CD4-positive, alpha-beta T cell treated with Interleukin-6 at 100 ng/mL for 8 hours (primary cell): ENCODE measurements around the gene PPP4R3A.
"Not testable (repeated sequence)": the region's sequence is repeated elsewhere in the genome, so short reads cannot be mapped to it uniquely, and the experiment has no call there.

ENCODE experiments used
- DNase-seq: peaks from one replicate; pipeline ENCODE4 v3.0.0-alpha.2; 2020; ENCODE audit warnings: mixed read lengths, low spot score

The PPP4R3A gene

DNA sequence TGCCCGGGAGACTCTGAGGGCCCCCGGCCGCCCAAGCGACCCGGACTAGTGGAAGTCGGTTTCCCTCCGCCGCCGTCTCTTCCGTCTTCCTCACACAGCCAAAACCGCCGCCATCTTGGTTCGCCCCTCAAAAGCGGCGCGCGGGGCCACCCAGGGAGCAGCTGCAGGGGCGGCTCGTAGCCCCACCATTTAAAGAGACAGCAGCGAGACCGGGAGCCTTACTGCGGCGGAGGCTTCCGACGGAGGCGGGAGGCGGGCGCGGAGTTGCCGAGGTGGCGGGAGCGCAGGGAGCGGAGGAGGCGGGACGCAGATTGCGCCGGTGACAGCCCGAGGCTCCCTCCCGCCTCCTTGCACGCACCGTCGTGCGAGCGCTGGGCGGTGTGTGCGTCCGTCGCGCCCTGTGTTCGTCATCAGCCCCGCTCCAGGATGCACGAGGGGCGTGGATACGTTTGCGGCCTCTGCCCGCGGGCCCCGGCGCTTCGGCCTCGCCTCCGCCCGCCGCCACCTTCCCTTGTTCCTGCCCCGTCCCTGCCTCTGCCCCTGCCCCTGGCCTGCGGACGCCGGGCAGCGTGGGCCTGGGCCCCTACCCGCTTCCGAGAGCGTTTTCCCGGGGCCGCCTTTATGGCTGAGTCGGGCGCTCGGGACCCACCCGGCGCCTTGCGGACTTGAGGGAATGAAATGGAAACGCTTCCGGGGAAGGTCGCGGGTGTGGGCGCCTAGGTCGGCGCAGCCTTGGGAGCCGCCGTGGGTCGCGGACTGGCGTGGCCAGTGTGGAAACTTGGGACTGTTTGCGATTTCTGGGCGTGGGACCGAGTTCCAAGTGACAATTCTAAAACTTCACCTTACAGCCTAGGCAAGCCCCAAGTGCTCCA, at the start of gene PPP4R3A:
TSS of gene PPP4R3A (minus strand) at position 140 of the 872 bp plus-strand sequence. CDS start 663 bp downstream, outside the sequence.
- DNase-seq, result peak; percentile 91

DNA sequence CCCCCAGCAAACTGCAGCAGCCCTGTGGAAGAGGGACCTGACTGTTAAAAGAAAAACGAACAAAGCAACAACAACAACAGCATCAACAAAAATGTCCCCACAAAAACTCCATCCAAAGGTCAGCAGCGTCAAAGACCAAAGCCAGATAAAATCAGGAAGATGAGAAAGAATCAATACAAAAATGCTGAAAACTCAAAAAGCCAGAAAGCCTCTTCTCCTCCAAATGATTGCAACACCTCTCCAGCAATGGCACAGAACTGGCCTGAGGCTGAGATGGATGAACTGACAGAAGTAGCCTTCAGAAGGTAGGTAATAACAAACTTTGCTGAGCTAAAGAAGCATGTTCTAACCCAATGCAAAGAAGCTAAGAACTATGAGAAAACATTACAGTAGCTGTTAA, 45.4 kb upstream of the PPP4R3A start:
- no peak for DNase-seq

DNA sequence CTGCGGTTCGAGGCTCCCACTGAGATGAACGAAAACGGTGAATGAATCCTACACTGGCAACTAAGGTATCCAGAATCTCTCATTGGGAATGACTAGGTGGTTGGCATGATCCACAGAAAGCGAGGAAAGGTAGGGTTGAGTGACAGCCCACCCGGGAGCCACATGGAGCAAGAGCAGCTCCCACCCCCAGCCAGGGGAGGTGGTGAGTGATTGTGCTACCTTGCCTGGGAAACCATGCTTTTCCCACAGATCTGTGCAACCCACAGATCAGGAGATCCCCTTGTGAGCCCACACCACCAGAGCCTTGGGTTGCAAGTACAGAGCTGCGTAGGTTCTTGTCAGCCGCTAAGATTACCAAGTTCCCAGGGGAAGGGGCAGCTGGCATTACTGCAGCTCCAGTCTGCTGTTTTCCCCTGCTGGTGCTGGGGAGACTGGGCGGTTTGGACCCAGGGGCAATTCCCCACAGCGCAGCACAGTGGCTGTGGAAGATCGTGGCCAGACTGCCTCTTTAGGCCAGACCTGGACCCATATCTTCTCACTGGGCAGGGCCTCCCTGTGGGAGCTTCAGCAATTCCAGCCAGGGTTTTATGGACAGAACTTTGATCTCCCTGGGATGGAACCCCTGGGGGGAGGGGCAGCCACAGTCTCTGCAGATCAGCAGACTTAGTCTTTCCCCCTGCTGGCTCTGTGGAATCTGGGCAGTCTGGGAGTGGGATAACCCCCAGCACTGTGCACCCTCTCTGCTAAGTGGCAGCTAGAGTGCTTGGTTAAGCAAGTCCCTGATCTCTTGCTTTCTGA, 44.6 kb upstream of the PPP4R3A start:
- no peak for DNase-seq

DNA sequence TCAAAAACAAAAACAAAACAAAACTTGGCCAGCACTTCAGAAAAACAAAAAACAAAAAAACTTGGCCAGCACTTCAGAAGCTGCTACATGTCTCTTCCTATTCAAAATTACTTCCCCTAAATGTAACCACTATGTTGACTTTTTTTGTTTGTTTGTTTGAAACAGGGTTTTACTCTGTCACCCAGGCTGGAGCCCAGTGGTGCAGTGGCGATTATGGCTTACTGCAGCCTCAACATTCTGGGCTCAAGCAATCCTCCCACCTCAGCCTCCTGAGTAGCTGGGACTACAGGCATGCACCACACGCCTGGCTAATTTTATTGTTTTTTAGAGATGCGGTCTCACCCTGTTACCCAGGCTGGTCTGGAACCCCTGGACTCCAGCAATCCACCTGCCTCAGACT, 38.0 kb upstream of the PPP4R3A start:
- no peak for DNase-seq

DNA sequence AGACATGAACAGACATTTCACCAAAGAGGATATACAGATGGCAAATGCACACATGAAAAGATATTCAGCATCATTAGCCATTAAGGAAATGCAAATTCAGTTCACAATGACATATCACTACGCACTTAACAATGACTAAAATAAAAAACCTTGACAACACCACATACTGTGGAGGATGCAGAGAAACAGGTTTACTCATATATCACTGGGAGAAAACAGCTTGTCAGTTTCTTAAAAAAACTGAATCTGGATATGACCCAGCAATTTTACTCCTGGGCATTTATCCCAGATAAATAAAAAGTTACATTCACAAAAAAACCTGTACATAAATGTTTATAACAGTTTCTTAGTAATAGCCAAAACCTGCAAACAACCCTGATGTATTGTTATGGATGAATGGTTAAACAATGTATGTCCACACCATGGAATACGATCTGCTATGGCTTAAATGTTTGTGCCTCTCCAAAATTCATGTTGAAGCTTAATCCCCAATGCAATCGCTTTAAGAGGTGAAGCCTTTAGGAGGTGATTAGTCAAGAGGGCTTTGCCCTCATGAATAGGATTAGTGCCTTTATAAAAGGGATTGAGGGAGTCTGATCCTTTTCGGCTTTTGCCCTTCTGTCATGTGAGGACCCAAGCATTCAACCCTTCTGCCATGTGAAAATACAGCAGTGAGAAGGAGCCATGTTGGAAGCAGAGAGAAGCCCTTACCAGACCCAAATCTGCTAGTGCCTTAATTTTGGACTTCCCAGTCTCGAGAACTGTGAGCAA, 36.0 kb upstream of the PPP4R3A start:
- no peak for DNase-seq

DNA sequence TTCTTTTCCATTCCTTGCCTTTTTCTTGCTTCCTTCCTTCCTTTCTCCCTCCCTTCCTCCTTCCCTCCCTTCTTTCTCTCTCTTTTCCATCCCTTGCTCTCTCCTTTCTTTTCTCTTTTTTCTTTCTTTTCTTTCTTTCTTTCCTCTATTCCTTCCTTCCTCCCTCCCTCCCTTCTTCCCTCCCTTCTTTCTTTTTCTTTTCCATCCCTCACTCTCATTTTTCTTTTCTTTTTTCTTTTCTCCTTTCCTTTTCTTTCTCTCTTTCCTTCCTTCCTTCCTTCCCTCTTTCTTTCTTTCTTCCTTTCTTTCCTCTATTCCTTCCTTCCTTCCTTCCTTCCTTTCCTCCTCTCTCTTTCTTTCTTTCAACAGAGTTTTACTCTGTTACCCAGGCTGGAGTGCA, 35.1 kb upstream of the PPP4R3A start:
- DNase-seq, result no peak

DNA sequence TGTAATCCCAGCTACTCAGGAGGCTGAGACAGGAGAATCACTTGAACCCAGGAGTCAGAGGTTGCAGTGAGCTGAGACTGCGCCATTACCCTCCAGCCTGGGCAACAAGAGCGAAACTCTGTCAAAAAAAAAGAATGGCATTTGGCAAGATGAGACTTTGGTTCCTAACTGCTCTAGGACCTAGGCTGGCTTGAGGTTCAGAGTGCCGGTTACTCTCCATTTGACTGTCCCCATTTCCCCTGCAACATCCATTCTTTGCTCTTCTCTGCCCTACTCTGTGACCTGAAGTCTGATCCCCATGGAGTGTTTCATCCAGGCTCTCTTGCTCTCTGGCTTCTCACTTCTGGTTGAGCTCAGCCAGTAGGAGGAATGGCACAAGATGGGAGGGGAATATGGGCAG, 26.2 kb upstream of the PPP4R3A start:
- DNase-seq, result no peak

DNA sequence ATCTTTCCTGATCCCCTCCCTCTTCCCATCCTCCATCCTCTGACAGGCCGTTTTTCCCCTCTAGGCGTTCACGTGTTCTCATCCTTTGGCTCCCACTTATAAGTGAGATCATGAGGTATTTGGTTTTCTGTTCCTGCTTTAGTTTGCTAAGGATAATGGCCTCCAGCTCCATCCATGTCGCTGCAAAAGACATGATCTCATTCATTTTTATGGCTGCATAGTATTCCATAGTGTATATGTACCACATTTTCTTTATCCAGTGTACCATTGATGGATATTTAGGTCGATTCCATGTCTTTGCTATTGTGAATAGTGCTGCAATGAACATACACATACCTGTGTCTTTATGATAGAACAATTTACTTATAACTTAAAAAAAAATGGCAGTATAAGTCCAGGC, 23.9 kb upstream of the PPP4R3A start:
- DNase-seq, result not testable (repeated sequence)

DNA sequence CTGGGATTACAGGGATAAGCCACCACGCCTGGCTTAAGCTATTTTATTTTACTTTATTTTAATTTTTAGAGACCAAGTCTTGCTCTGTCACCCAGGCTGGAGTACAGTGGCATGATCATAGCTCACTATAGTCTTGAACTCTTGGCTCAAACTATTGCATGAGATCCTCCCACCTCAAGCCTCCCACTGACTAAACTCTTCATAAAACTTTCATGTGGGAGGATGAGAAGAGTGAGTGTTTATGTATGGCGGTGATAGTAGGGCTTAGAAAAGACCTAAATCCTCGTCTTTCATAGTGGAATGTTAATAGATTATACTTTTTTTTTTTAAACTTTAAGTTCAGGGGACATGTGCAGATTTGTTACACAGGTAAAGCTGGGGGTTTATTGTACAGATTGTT, 23.5 kb upstream of the PPP4R3A start:
- no peak for DNase-seq

DNA sequence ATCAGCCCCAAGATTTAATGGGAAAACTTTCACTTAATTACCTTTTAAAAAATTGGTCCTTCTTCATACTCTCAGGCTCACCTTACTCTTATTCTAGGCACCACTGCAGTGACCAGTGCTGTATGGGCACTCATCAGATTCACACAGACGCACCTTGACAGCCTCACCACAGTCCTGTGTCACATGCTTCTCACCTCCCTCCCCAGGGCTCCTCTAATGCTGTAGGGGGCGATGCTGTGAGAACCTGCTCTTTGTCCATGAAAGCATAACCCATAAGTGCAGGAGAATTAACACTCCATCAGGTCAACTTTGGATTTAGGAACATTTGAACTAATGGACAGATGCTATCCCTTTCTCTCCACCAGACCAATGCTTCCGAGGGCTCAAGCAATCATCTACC, 13.9 kb upstream of the PPP4R3A start:
- DNase-seq, result no peak

DNA sequence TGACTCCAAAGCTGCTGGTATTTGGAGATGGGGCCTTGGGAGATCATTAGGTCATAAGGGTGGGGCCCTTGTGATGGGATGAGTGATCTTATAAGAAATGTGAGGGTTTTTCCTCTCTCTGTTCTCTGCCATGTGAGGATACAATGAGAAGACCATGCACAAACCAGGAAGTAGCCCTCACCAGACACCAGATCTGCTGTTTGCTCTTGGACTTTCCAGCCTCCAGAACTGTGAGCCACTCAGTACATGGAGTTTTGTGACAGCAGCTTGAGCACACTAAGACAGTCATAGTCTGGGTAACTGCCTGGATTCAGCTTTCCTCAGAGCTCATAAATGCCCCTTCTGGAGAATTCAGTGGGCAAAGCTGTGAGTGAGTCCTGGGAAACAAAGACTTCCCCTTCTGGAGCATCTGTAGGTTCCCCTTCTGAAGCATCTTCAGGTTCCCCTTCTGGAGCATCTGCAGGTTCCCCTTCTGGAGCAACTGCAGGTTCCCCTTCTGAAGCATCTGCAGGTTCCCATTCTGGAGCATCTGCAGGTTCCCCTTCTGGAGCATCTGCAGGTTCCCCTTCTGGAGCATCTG, 11.0 kb upstream of the PPP4R3A start:
- DNase-seq, result no peak

DNA sequence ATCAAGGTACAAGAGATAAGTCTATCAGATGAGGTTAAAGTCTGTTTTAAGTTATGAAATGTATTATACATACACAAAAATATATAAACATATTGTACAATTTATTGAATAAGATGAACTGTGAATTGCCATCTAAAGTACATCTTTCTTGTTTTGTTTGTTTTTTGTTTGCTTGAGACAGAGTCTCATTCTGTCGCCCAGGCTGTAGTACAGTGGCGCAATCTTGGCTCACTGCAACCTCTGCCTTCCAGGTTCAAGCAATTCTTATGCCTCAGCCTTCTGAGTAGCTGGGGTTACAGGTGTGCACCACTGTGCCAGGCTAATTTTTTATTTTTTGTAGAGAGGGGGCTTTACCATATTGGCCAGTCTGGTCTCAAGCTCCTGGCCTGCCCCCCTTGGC, 10.0 kb upstream of the PPP4R3A start:
- no peak for DNase-seq

DNA sequence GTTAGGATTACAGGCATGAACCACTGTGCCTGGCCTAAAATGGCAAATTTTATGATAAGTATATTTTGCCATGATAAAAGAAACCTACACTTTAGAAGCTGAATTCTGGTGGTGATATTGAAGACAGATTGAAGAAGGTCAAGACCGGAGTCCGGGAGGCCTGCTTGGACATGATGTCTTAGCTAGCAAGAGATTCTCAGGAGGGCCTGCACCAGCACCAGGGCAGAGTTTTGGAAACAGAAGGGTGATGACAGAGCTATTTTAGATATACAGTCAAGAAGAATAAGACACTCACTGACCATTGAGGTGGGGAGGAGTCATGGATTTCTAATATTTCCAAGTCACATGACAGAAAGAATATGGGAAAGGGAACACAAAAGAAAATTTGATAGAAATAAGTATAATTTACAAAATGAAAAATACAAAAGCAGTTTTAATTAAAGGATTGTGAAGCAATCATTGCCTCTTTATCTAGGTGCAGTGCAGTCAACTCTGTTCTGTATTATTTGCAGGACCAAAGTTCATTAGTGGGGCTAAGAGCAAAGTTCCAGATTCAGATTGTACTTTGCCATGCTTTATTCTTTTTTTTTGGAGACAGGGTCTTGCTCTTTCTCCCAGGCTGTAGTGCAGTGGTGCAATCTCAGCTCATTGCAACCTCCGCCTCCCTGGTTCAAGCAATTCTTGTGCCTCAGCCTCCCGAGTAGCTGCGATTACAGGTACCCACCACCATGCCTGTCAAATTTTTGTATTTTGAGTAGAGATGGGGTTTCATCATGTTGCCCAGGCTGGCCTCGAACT, 9.3 kb upstream of the PPP4R3A start:
- DNase-seq, result no peak

DNA sequence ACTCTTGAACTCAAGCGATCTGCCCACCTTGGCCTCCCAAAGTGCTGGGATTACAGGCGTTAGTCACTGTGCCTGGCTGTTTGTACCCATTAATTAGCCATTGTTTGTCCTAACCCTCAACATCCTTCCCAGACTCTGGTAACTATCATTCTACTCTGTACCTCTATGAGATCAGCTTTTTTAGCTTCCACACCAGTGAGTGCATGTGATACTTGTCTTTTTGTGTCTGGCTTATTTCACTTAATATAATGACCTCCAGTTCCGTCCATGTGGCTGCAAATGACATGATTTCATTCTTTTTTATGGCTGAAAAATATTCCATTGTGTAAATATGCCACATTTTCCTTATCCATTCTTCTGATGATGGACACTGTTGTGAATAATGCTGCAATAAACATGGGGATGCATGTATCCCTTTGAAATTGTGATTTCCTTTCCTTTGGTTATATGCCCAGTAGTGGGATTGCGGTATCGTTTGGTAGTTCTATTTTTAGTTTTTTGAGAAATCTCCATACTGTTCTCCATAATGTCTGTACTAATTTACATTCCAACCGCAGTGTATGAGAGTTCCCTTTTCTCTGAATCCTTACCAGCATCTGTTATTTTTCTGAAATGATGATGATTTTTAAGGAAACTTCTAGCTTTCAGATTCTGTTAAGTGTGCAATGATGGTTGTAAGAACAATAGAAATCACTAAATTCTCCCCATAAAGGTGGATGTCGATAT, 6.7 kb upstream of the PPP4R3A start:
- no peak for DNase-seq

DNA sequence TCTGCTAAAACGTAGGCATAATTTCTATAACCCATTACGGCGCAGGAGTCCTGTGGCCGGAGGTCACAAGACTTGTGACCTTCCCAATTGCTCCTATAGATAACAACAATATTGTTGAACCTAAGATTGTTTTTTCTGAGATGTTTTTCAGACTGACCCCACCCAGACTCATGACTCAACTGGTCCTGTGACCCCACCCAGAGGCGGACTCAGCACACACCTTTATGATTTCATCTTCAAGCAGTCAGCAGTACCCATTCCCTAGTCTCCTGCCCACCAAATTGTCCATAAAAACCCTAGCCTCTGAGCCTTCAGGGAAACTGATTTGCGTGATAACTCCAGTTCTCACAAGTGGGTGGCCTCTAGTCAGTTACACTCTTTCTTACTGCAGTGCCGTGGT, 5.9 kb upstream of the PPP4R3A start:
- DNase-seq, result no peak

DNA sequence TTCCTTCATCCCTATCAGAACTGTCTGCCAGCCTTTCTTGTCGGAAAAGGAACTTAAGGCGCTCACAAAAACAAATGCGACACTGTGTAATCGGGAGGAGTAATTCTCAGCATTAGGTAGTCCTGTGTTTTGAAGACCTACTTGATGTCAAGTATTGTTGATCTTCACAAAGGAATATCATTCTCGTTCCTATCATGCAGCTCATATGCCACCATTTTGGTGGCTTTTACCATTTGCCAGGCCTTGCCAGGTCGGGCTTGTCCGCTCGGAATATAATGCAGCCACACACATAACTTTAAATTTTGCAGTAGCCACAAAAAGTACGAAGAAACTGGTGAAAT, 903 bp upstream of the PPP4R3A start:
- DNase-seq, result no peak

DNA sequence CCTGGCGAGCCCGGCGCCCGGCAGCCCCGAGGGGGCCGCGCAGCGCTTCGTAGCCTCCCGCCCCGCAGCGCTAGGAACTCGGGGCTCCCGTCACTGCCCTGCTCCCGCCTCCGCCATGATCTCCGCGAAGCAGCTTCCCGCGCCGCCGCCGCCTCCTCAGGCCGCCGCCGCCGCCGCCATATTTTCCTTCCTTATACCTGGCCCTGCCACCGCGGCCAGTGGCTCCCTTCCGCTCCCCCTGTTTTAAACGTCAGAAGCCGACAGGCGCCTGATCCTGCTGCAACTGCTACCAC, 286 bp downstream of the PPP4R3A start:
- DNase-seq, result no peak

DNA sequence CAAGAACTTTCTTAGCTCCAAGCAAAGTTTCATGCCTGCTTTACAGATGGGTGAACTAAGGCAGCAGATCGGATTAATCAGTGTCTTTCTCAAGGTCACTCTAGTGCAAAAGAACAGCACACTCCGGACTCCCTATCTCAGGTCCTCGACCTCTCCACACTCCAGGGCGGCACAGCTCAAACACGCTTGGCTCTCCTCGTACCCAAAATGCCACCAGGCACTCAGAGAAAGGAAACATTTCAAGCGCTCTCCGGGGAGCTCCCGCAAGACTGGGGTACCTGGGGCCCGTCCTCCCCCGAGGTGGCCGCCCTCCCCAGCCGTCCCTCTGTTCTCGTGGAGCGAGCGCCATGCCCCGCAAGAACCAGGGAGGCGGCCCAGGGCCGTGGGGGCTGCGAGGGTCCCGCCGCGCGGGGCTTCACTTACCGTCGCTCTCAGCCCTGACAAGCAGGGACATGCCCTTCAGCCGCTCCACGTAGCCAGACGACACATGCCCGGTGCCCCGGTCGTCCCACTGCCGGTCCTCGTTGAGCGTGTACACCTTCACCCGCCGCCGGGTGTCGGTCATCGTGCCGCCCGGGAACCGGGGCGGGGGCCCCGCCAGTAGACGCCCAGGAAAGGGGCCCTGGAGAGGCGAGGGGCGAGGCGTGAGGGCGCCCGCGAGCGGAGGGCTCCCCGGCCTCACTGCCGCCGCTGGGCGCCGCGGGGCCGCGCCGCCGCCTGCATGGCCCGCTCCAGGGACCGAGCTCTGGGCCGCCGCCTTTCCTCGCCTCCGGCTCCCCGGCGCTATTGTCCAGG, 830 bp downstream of the PPP4R3A start:
- peak; percentile 17 for DNase-seq

DNA sequence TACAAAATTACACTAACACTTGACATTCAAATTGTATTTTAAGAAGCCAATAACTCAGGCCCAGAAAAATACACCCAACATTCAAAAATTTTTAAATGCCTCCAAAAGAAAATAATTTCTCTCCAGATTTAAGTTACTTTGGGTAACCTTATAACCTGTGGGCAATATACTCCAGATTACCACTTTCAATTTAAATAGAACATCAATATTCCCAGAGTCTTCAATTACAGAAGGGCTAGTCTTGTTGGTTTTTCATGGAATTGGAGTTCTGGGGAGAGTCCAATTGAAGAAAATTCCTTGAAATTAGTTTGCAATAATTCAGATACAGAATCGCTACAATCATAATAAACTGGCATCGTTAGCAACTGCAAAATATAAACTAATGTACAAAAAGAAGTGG, 2.0 kb downstream of the PPP4R3A start:
- no peak for DNase-seq

DNA sequence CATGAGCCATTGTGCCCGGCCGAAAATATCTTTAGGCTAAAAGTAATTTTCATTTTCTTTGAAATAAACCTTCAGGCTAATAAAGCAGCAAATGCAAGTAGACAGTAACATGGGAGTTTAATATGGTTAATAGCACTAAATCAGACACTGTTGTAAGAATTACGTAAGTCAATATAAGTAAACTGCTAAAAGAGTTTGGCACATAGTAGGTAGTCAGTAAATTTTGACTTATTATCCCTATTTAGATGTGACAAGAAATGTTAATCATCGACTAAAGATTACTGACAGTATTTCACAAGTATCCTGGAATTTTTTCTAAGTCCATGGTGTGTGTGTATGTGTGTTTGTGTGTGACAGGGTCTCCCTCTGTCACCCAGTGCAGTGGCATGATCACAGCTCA, 3.9 kb downstream of the PPP4R3A start:
- no peak for DNase-seq
